Measurements from ENCODE around the gene WBP1L.

Gene WBP1L

GRCh38 chr10:102757323-102757722, 13.6 kb downstream of the WBP1L start:
- TF ChIP-seq CTCF (IDR thresholded peaks at IDR 0.05): no peak

- TF ChIP-seq CTCF (IDR thresholded peaks at IDR 0.05): no peak
Measured at GRCh38 chr10:102758240-102758932, 14.6 kb downstream of the WBP1L start.

GRCh38 chr10:102759497-102760210, 15.9 kb downstream of the WBP1L start:
- no peak for TF ChIP-seq CTCF (IDR thresholded peaks at IDR 0.05)

- no peak for TF ChIP-seq CTCF (IDR thresholded peaks at IDR 0.05)
Measured at GRCh38 chr10:102761981-102762380, 18.2 kb downstream of the WBP1L start.

GRCh38 chr10:102762401-102763015, 18.8 kb downstream of the WBP1L start:
- no peak for TF ChIP-seq CTCF (IDR thresholded peaks at IDR 0.05)

GRCh38 chr10:102763037-102763607, 19.4 kb downstream of the WBP1L start:
- TF ChIP-seq CTCF (IDR thresholded peaks at IDR 0.05): no peak

- no peak for TF ChIP-seq CTCF (IDR thresholded peaks at IDR 0.05)
Measured at GRCh38 chr10:102764470-102765161, 20.9 kb downstream of the WBP1L start.

Data from LNCAP (cell line).